ENCODE results near the gene OAS2.

OAS2 gene

GRCh38 chr12:113027726-113028125 is 49.4 kb downstream of the OAS2 start:
- DNase-seq (ENCODE audit: low read depth) = no peak
- TF ChIP-seq CTCF (conservative IDR thresholded peaks at IDR 0.05; ENCODE audit: low read depth, low read length) = no peak
- H3K4me3 ChIP-seq (ENCODE audit: low read length) = no peak overlapping the region

DNA sequence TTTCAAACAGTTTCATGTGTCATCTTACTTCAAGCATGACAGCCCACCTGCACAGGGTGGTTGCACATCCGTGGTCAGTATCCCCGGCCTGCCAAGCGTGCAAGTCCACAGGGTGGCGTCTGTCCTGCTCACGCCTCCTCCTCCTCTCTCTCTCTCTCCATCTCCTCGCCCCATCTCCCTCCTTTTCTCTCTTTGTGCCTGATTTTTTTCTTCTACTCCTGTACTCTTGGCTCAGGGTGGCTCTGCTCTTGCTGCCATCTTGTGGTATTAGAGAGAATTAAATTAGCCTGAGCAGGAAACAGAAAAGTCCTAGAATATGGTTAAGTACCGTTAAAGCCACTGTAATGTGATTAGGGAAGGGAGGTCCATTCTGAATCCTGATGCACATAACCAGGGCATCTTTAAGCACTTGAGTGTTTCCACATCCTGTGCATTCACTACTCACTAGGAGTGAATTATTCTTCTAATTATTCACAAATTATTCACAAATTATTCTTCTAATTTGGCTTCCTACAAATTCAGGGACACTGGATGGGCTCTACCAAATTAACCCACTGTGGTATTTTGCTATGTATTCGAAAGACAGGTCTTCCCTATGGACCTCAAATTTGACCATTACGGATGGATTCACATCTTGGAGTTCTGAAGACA is 52.7 kb downstream of the OAS2 start:
- DNase-seq (ENCODE audit: low read depth) = no peak
- no peak overlapping the region for H3K4me3 ChIP-seq (ENCODE audit: low read length)

DNA sequence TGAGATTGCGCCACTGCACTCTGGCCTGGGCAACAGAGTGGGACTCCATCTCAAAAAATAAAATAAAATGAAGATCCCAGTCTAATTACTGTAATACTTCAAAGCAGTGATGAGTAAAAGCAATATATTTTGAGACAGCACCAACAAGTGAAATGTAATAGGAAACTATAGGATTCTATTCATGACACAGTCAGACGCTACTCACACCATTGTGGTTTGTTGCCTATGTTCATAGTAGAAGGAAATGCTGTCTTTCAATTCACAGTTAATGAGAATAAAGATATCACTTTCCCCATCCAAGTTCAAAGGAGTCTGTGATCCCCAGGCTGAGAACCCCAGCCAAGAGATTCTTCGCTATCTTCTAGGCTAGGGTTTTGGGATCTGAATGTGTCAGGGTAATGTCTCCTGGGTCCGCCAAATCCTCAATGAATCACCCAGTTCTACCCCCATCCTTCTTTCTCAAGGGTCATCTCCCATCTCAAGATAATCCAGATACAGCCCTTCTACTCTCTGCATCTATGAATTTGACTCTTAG is 61.7 kb downstream of the OAS2 start:
- no peak for TF ChIP-seq CTCF (conservative IDR thresholded peaks at IDR 0.05; ENCODE audit: low read depth, low read length)
- no peak overlapping the region for H3K4me3 ChIP-seq (ENCODE audit: low read length)
- no peak for DNase-seq (ENCODE audit: low read depth)

More for the DNA sequence above, 52.7 kb downstream of the OAS2 start:
- peak; percentile 75 for TF ChIP-seq CTCF (conservative IDR thresholded peaks at IDR 0.05; ENCODE audit: low read depth, low read length)

GRCh38 chr12:113040722-113041171 is 62.4 kb downstream of the OAS2 start:
- TF ChIP-seq CTCF (conservative IDR thresholded peaks at IDR 0.05; ENCODE audit: low read depth, low read length) = no peak
- H3K4me3 ChIP-seq (ENCODE audit: low read length) = no peak overlapping the region
- DNase-seq (ENCODE audit: low read depth) = peak; percentile 55

DNA sequence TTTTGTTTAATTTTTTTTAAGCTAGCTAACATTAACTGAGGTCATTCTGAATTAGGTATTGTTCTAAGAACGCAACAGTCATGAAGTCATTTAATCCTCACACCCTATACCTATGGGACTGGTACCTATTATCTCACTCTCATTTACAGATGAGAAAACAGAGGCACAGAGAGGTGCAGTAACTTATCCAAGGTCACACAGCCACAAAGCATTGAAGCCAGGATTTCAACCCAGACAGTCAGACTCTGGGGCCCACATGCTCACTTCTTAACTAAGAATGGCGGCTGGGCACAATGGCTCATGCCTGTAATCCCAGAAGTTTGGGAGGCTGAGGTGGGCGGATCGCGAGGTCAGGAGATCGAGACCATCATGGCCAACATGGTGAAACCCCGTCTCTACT is 63.2 kb downstream of the OAS2 start:
- no peak overlapping the region for H3K4me3 ChIP-seq (ENCODE audit: low read length)
- no peak for DNase-seq (ENCODE audit: low read depth)
- TF ChIP-seq CTCF (conservative IDR thresholded peaks at IDR 0.05; ENCODE audit: low read depth, low read length) = no peak

DNA sequence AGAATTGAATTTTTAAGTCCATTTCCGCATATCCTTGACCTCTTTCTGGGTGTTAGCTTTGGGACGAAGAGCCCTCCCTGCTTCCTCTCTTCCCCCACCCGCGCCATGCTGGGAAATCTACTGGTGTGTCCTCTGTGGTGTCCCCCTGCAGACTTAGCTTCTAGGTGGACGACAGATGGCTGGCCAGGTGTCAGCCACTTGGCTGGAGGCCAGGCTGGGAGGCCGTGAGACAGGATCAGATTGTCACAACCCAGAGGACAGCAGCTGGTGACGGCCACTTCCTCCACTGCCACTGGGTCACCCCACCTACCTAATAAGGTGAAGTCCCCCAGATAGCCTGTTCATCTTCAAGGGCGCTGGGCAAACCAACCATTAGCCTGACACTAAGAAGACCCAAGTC is 64.9 kb downstream of the OAS2 start:
- DNase-seq (ENCODE audit: low read depth) = no peak
- no peak for TF ChIP-seq CTCF (conservative IDR thresholded peaks at IDR 0.05; ENCODE audit: low read depth, low read length)
- H3K4me3 ChIP-seq (ENCODE audit: low read length) = no peak overlapping the region

DNA sequence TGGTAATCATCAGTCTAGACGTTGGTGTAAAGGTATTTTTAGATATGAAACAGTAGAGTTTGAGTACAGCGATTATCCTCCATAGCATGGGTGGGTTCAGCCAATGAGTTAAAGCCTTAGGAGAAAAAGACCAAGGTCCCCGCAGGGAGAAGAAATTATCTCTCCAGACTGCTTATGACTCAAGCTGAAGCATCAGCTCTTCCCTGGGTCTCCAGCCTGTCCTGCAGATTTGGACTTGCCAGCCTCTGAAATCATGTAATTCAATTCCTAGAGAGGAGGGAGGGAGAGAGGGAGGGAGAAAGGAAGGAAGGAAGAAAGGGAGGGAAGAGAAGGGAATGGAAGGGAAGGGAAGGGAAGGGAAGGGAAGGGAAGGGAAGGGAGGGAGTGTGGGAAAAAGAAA is 66.2 kb downstream of the OAS2 start:
- no peak for DNase-seq (ENCODE audit: low read depth)
- H3K4me3 ChIP-seq (ENCODE audit: low read length) = no peak overlapping the region
- no peak for TF ChIP-seq CTCF (conservative IDR thresholded peaks at IDR 0.05; ENCODE audit: low read depth, low read length)
